Panc1 (cell line): ENCODE measurements around the gene DCHS2. TPM values are rescaled to one million over a fixed set of nuclear protein-coding genes. Genes with fewer than 3 reads are reported as not detected.

Experiments used
- ATAC-seq: fragments of 200-7000 bp; cut with Tn5 transposase; 2 replicates; pipeline ENCODE4 v1.9.1; 2020; ENCODE audit warnings: mild to moderate bottlenecking, moderate library complexity
- BruUV-seq: library from RNA; stranded (reverse); fragments of 400-500 nt; replicated peaks from 2 replicates; lab custom pipeline; 2021; lab: Mats Ljungman, UMichigan
- CTCF ChIA-PET: fragments of 300-600 bp; sonication (Branson Sonifier 250); formaldehyde crosslinking; loops from one replicate; lab custom pipeline; 2022; ENCODE audit warnings: antibody characterized with exemption; lab: Charles Lee
- POLR2A ChIA-PET: fragments of 300-600 bp; sonication (Branson Sonifier 250); formaldehyde crosslinking; loops from one replicate; lab custom pipeline; 2022; ENCODE audit warnings: antibody characterized with exemption; lab: Charles Lee
- DNase-seq: peaks from one replicate; pipeline ENCODE4 v3.0.0-alpha.2; 2010; ENCODE audit warnings: low read depth, low spot score
- H3K27ac ChIP-seq: 2 replicates; pipeline ENCODE4 v1.5.1; 2011; ENCODE audit warnings: mild to moderate bottlenecking, low read length, inconsistent platforms
- H3K27me3 ChIP-seq: fragments of 200-500 bp; sonication (Bioruptor generic); 2 replicates; pipeline ENCODE4 v1.6.0; 2014; ENCODE audit warnings: low read length, inconsistent platforms; ENCODE audit not compliant: control insufficient read depth, insufficient read depth
- H3K36me3 ChIP-seq: fragments of 200-500 bp; sonication (Bioruptor generic); 2 replicates; pipeline ENCODE4 v1.5.1; 2014; ENCODE audit warnings: inconsistent platforms, mild to moderate bottlenecking, low read length, moderate library complexity; ENCODE audit not compliant: control insufficient read depth, insufficient read depth
- H3K4me1 ChIP-seq: 2 replicates; pipeline ENCODE4 v1.5.1; 2011; ENCODE audit warnings: inconsistent platforms, mild to moderate bottlenecking, low read length, moderate library complexity; ENCODE audit not compliant: control insufficient read depth, insufficient read depth
- H3K4me3 ChIP-seq, 2 experiments: 2 replicates each; pipeline ENCODE4 v1.5.1; 2011 to 2012; ENCODE audit warnings: low read depth in 2 of 2, low read length in 2 of 2, mild to moderate bottlenecking in 2 of 2, inconsistent platforms in 1 of 2, moderate library complexity in 1 of 2
- H3K9me3 ChIP-seq: fragments of 200-500 bp; sonication (Bioruptor generic); 2 replicates; pipeline ENCODE4 v1.5.1; 2014; ENCODE audit warnings: low read depth, mild to moderate bottlenecking, inconsistent platforms, low read length, moderate library complexity; ENCODE audit not compliant: control insufficient read depth, insufficient read depth
- CTCF ChIP-seq: fragments of 450-650 bp; IDR thresholded peaks from 2 replicates; pipeline ENCODE4 v1.5.1; 2017; ENCODE audit warnings: mild to moderate bottlenecking
- POLR2AphosphoS5 ChIP-seq: IDR thresholded peaks from 2 replicates; pipeline ENCODE4 v1.6.1; 2012; ENCODE audit warnings: mild to moderate bottlenecking, low read depth, low read length, moderate library complexity
- REST ChIP-seq, 2 experiments: IDR thresholded peaks; 2 replicates each; pipeline ENCODE4 v1.6.1; 2011 to 2012; ENCODE audit warnings: low read depth in 2 of 2, control low read depth in 1 of 2, low read length in 1 of 2, mild to moderate bottlenecking in 1 of 2, moderate library complexity in 1 of 2; ENCODE audit not compliant: insufficient read depth in 1 of 2
- SIN3A ChIP-seq: IDR thresholded peaks from 2 replicates; pipeline ENCODE4 v1.6.1; 2012; ENCODE audit warnings: low read depth, mild to moderate bottlenecking, low read length, moderate library complexity, borderline replicate concordance; ENCODE audit not compliant: insufficient read depth
- TCF7L2 ChIP-seq: IDR thresholded peaks from 2 replicates; pipeline ENCODE4 v1.6.1; 2011; ENCODE audit warnings: mild to moderate bottlenecking, low read depth, low read length, inconsistent platforms
- in situ Hi-C: cut with HindIII; loops from 2 replicates; pipeline ENCODE4 v1.10.0; 2016; ENCODE audit warnings: low sequenced_read_pairs, low pct_unique_long_range_greater_than_20kb
- intact Hi-C: fragments of 100-400 bp; cut with micrococcal nuclease; formaldehyde crosslinking; loops from one replicate; pipeline ENCODE4 v1.10.0; 2022; ENCODE audit not compliant: unreplicated experiment
- total RNA-seq: library from RNA; stranded (reverse); gene quantifications from one replicate; pipeline ENCODE4 v1.2.1, GENCODE V29; 2021; ENCODE audit not compliant: unreplicated experiment

Gene DCHS2
- total RNA-seq, 1 experiment from 2014 or later = not detected

- Histone ChIP-seq H3K9me3 (no peaks in the 10 kb centered on the region), H3K4me3 (no peak overlapping the region), H3K36me3 (no peaks in the 10 kb centered on the region), H3K27ac (no peak overlapping the region), H3K4me1 (no peaks in the 10 kb centered on the region), H3K27me3 (no peaks in the 10 kb centered on the region)
- BruUV-seq = no TSS peak
- DNase-seq (no peak), ATAC-seq (no peak)
- TF ChIP-seq CTCF (no peak), POLR2AphosphoS5 (no peak), REST (IDR thresholded peaks at IDR 0.05; ENCODE audit: insufficient read depth in 1 of 2, low read depth in 2 of 2, low read length in 1 of 2) (no peak), SIN3A (no peak), TCF7L2 (no peak)
- in situ Hi-C loops (no loop called here), intact Hi-C loops (no loop called here)
- ChIA-PET CTCF (no interaction called here), POLR2A (no interaction called here)
Observed at GRCh38 chr4:154422152-154422551, 69.4 kb downstream of the DCHS2 start.

GRCh38 chr4:154421618-154422017 is 70.0 kb downstream of the DCHS2 start:
- TF ChIP-seq POLR2AphosphoS5 (no peak), CTCF (no peak), TCF7L2 (no peak), REST (IDR thresholded peaks at IDR 0.05; ENCODE audit: insufficient read depth in 1 of 2, low read depth in 2 of 2, low read length in 1 of 2) (no peak), SIN3A (no peak)
- Histone ChIP-seq H3K36me3 (no peaks in the 10 kb centered on the region), H3K27me3 (no peaks in the 10 kb centered on the region), H3K9me3 (no peaks in the 10 kb centered on the region), H3K4me1 (no peaks in the 10 kb centered on the region), H3K4me3 (no peak overlapping the region), H3K27ac (no peak overlapping the region)
- intact Hi-C loops = no loop called here
- DNase-seq (no peak), ATAC-seq (no peak)
- POLR2A ChIA-PET = no interaction called here
- BruUV-seq = no TSS peak
- CTCF ChIA-PET = no interaction called here
- in situ Hi-C loops = no loop called here
